Stimulated activated naive CD8-positive, alpha-beta T cell treated with anti-CD3 and anti-CD28 coated beads, Interleukin-15, Interleukin-2, amounts not matched to agents 100 ng/mL and 50 ng/mL, for 24 hours (primary cell): ENCODE data around the gene TPSG1.

Source experiments
- H3K27ac Mint-ChIP-seq: one replicate; pipeline ENCODE4 v1.8.0; 2021; ENCODE audit warnings: mild to moderate bottlenecking, mixed read lengths
- H3K27me3 Mint-ChIP-seq: one replicate; pipeline ENCODE4 v1.8.0; 2021; ENCODE audit warnings: mixed read lengths
- H3K36me3 Mint-ChIP-seq: one replicate; pipeline ENCODE4 v1.8.0; 2021; ENCODE audit warnings: low read depth, mixed read lengths
- H3K4me1 Mint-ChIP-seq: one replicate; pipeline ENCODE4 v1.8.0; 2021; ENCODE audit warnings: low read depth, mixed read lengths
- H3K4me3 Mint-ChIP-seq: one replicate; pipeline ENCODE4 v1.8.0; 2021; ENCODE audit warnings: mild to moderate bottlenecking, mixed read lengths
- H3K9me3 Mint-ChIP-seq: one replicate; pipeline ENCODE4 v1.8.0; 2021; ENCODE audit warnings: mixed read lengths

TPSG1 gene

DNA sequence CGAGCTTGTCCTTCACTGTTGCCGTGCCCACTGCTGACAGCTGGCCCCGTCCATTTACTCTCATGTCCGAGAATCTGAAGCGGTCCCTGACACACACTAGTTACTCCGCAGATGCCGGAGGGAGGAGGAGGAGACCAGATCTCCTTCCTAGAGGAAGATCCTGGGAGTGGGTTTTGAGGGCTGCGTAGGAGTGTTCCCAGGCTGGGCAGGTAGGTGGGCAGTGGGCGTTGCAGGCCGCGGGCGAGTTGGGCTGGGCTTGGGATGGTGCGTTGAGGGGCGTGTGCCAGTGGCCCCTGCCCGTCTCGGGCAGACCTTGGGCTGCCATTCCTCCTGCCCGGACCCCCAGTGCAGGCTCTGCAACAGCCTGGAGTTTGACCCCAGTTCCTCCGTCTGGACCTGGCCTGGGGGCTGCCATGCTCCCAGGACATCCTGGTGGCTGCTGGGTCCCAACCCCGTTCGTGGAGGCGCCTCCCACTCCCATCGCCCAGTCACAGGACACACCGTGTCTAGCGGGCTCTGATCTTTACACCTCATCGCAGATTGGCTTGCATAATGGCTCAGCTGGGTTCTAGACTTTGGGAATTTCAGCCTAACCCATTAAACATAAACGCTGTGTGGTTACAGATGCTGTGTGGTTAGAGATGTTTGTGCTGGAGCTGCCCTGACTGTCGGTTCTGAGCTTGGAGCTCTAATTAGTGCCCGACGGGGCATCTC, 49.3 kb downstream of the TPSG1 start:
- Mint-ChIP-seq H3K9me3 (no peaks in the 10 kb centered on the region), H3K27me3 (no peaks in the 10 kb centered on the region), H3K27ac (no peak overlapping the region), H3K4me1 (no peaks in the 10 kb centered on the region), H3K4me3 (no peak overlapping the region), H3K36me3 (no peaks in the 10 kb centered on the region)

DNA sequence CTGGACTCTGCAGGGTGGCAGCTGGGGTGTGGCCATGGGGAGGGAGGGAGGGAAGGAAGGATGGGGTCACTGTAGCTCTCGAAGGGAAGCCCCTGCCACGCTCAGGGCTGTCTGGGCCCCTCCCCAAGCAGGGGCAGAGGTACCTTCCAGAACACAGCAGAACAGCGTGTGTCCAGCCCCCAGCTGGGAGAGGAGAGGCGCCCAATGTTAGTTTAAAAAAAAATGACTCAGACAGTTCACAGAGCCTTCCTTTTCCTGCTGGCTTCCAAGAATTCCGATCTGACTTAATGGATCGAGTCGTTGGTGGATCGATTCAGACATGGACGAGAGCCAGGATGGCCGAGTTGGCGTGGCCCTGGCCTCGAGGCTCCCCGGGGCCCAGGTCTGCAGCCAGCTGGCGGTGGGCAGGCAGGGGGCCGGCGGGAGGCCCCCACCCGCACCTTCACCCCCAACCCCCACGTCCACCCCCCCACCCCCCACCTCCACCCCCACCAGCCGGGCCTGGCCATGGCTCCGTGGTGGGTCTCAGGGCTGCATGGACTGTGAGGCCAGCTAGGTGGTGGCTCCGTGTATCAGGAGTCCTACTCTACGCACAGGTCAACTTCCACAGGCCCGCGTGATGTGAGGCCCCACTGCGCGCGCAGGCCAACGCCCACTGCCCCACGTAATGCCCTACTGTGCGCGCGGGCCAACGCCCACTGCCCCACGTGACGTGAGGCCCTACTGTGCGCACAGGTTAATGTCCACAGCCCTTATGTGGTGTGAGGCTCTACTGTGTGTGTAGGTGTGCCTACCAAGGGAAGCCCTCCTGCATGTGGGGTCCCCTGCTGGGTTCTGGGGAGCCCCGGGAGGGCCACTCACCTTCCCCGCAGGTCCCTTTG, 50.4 kb downstream of the TPSG1 start:
- Mint-ChIP-seq H3K27me3 (no peaks in the 10 kb centered on the region), H3K4me3 (no peak overlapping the region), H3K4me1 (no peaks in the 10 kb centered on the region), H3K36me3 (no peaks in the 10 kb centered on the region), H3K9me3 (no peaks in the 10 kb centered on the region), H3K27ac (no peak overlapping the region)

DNA sequence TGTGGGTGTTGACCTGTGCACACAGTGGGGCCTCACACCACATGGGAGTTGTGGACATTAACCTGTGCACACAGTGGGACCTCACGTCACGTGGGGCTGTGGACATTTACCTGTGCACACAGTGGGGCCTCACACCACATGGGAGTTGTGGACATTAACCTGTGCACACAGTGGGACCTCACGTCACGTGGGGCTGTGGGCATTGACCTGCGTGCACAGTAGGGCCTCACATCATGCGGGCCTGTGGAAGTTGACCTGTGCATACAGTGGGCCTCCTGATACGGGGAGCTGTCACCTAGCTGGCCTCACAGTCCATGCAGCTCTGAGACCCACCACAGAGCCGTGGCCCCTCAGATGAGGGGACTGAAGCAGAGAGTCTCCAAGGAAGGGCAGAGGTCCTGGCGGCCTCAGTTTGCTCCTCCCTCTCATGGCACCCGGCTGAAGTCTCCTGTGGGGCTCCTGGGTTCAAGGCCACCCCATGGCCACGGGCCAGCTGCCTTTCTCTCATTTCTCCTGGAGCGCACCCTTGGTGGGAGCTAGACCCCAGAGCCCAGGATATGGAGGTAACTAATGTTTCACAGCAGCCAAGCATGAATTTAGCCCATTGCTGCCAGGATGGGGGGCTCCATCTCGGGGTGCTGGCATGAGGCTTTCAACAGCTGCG, 51.1 kb downstream of the TPSG1 start:
- Mint-ChIP-seq H3K36me3 (no peaks in the 10 kb centered on the region), H3K9me3 (no peaks in the 10 kb centered on the region), H3K4me3 (no peak overlapping the region), H3K4me1 (no peaks in the 10 kb centered on the region), H3K27ac (no peak overlapping the region), H3K27me3 (no peaks in the 10 kb centered on the region)

DNA sequence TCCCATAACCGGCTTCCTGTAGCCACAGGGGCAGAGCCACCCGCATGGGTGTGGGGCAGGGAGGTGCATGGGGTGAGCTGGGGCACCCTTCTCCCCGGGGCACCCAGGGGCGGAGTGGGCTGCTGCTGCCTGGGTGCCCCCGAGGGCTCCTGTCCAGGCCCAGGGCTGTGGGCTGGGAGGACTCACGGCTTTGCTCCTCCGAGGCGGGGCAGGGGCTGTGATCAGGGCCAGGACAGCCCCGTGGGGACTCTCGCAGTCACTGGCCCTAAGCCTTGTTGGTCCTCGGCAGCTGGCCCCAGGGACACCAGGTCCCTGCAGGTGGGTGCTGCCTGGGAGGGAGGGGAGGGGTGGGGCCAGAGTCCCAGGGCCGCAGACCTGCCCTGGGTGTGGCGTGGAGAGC, 52.4 kb downstream of the TPSG1 start:
- no peak overlapping the region for H3K4me3 Mint-ChIP-seq
- H3K36me3 Mint-ChIP-seq: no peaks in the 10 kb centered on the region
- no peaks in the 10 kb centered on the region for H3K27me3 Mint-ChIP-seq
- no peak overlapping the region for H3K27ac Mint-ChIP-seq
- H3K9me3 Mint-ChIP-seq: no peaks in the 10 kb centered on the region
- H3K4me1 Mint-ChIP-seq: no peaks in the 10 kb centered on the region

DNA sequence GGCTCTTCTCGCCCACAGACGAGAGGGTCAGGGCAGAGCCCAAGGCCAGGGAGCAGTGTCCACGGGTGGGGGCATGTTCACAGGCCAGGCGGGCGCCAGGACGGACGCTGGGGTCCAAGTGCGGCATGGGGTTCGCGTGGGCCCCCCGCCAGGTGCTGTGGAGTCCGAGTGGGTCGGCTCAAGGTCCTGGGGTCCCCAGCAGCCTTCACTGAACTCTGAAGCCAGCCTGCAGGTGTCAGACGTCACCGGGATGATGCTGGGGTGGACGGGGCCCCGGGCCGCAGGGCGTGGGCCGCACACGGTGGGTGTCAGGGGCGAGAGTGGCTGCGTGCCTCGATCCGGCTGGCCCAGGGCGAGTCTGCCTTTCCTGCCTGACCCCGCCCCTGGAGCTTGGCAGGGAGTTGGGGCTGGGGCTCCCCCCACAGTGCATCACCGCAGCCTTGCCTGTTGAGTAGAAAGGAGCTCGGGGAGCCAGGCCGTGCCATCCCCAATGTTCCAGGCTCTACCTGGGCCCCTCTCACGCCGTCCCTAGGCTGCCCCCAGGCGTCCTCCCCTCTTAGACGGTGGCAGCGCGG, 53.1 kb downstream of the TPSG1 start:
- Mint-ChIP-seq H3K36me3 (no peaks in the 10 kb centered on the region), H3K4me3 (no peak overlapping the region), H3K27me3 (no peaks in the 10 kb centered on the region), H3K27ac (no peak overlapping the region), H3K4me1 (no peaks in the 10 kb centered on the region), H3K9me3 (no peaks in the 10 kb centered on the region)
